ENCODE measurements around the gene ABCG2.

DNA sequence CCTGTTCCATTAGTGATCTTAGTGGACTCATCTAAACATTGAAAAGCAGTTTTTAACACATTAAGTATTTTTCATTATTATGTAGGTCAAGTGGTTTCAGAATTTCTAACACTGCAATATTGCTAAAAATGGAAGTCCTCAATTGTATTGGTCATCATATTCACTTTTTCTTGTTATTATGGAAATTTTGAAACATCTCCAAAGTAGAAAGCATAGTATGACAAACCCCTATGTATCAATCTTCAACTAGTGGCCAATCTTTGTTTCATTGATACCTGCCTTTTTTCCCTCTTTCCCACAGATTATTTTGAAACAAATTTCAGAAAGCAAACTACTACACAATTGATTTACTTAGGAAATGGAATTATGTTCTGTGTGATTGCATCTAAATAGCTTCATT, 14.5 kb upstream of the ABCG2 start:
- TF ChIP-seq, protein P1, sequence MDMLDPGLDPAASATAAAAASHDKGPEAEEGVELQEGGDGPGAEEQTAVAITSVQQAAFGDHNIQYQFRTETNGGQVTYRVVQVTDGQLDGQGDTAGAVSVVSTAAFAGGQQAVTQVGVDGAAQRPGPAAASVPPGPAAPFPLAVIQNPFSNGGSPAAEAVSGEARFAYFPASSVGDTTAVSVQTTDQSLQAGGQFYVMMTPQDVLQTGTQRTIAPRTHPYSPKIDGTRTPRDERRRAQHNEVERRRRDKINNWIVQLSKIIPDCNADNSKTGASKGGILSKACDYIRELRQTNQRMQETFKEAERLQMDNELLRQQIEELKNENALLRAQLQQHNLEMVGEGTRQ (IDR thresholded peaks at IDR 0.05; ENCODE audit: borderline replicate concordance, low read depth, low read length): no peak
- TF ChIP-seq, protein P2, sequence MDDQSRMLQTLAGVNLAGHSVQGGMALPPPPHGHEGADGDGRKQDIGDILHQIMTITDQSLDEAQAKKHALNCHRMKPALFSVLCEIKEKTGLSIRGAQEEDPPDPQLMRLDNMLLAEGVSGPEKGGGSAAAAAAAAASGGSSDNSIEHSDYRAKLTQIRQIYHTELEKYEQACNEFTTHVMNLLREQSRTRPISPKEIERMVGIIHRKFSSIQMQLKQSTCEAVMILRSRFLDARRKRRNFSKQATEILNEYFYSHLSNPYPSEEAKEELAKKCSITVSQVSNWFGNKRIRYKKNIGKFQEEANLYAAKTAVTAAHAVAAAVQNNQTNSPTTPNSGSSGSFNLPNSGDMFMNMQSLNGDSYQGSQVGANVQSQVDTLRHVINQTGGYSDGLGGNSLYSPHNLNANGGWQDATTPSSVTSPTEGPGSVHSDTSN (IDR thresholded peaks at IDR 0.05): no peak
- TF ChIP-seq RAD21 (IDR thresholded peaks at IDR 0.05; ENCODE audit: low read length) (no peak), POLR2AphosphoS5 (IDR thresholded peaks at IDR 0.05; ENCODE audit: low read depth, low read length) (no peak), SMC3 (IDR thresholded peaks at IDR 0.05; ENCODE audit: low read depth, low read length) (no peak), RCOR1 (IDR thresholded peaks at IDR 0.05; ENCODE audit: low read length) (no peak), YY1 (IDR thresholded peaks at IDR 0.05; ENCODE audit: low read depth) (no peak)
- TF ChIP-seq, protein P3, sequence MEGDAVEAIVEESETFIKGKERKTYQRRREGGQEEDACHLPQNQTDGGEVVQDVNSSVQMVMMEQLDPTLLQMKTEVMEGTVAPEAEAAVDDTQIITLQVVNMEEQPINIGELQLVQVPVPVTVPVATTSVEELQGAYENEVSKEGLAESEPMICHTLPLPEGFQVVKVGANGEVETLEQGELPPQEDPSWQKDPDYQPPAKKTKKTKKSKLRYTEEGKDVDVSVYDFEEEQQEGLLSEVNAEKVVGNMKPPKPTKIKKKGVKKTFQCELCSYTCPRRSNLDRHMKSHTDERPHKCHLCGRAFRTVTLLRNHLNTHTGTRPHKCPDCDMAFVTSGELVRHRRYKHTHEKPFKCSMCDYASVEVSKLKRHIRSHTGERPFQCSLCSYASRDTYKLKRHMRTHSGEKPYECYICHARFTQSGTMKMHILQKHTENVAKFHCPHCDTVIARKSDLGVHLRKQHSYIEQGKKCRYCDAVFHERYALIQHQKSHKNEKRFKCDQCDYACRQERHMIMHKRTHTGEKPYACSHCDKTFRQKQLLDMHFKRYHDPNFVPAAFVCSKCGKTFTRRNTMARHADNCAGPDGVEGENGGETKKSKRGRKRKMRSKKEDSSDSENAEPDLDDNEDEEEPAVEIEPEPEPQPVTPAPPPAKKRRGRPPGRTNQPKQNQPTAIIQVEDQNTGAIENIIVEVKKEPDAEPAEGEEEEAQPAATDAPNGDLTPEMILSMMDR (IDR thresholded peaks at IDR 0.05): no peak
